IMR-90 (cell line): ENCODE measurements around the gene NAP1L5.

Experiments used
- CEBPB ChIP-seq: IDR thresholded peaks from 2 replicates; pipeline ENCODE4 v1.6.1; 2012; ENCODE audit warnings: low read depth, low read length, improper control_type of control experiment
- CHD1 ChIP-seq: IDR thresholded peaks from 2 replicates; pipeline ENCODE4 v1.6.1; 2012; ENCODE audit warnings: low read depth, low read length, improper control_type of control experiment
- CTCF ChIP-seq: conservative IDR thresholded peaks from 2 replicates; pipeline ENCODE4 v1.5.1; 2012; ENCODE audit warnings: mild to moderate bottlenecking, low read depth, low read length, improper control_type of control experiment
- MXI1 ChIP-seq: IDR thresholded peaks from 2 replicates; pipeline ENCODE4 v1.6.1; 2012; ENCODE audit warnings: low read depth, mild to moderate bottlenecking, low read length, moderate library complexity, borderline replicate concordance
- POLR2A ChIP-seq: IDR thresholded peaks from 2 replicates; pipeline ENCODE4 v1.6.1; 2012; ENCODE audit warnings: mild to moderate bottlenecking, low read depth, low read length
- RAD21 ChIP-seq: IDR thresholded peaks from 2 replicates; pipeline ENCODE4 v1.6.1; 2012; ENCODE audit warnings: low read length, improper control_type of control experiment
- SMC3 ChIP-seq: fragments of 150-350 bp; IDR thresholded peaks from 2 replicates; pipeline ENCODE4 v1.6.1; 2016; ENCODE audit warnings: low read depth, mild to moderate bottlenecking, antibody characterized with exemption, low read length, moderate library complexity

- TF ChIP-seq CTCF: peak; percentile 62
- no peak for TF ChIP-seq POLR2A
- TF ChIP-seq CEBPB: no peak
- TF ChIP-seq CHD1: no peak
- no peak for TF ChIP-seq MXI1
- peak; percentile 54 for TF ChIP-seq RAD21
- TF ChIP-seq SMC3: peak; percentile 43
Measured at GRCh38 chr4:88672987-88673386, 24.6 kb downstream of the NAP1L5 start.
